Liver (tissue), 3 donors: ENCODE measurements around the gene CYP4V2.

Experiments
- ATF3 ChIP-seq: IDR thresholded peaks from 2 replicates; pipeline ENCODE4 v1.6.1; 2016; ENCODE audit warnings: antibody characterized with exemption
- CTCF ChIP-seq: fragments of 150-350 bp; IDR thresholded peaks from 2 replicates; pipeline ENCODE4 v1.5.1; 2017; ENCODE audit warnings: improper control_type of control experiment, low read depth, low read length; ENCODE audit not compliant: missing input control
- HNF4G ChIP-seq: IDR thresholded peaks from 2 replicates; pipeline ENCODE4 v1.6.1; 2016; ENCODE audit warnings: antibody characterized with exemption
- JUND ChIP-seq, 2 donors: IDR thresholded peaks; 2 replicates each; pipeline ENCODE4 v1.6.1; 2016; ENCODE audit warnings: antibody characterized with exemption in 2 of 2
- MAX ChIP-seq: IDR thresholded peaks from 2 replicates; pipeline ENCODE4 v1.6.1; 2016; ENCODE audit warnings: antibody characterized with exemption
- RXRA ChIP-seq, 2 donors: IDR thresholded peaks; 2 replicates each; pipeline ENCODE4 v1.6.1; 2017 to 2018; ENCODE audit warnings: antibody characterized with exemption in 2 of 2, mild to moderate bottlenecking in 1 of 2
- SP1 ChIP-seq: IDR thresholded peaks from 2 replicates; pipeline ENCODE4 v1.6.1; 2018; ENCODE audit warnings: antibody characterized with exemption, mild to moderate bottlenecking
- TAF1 ChIP-seq: conservative IDR thresholded peaks from 2 replicates; pipeline ENCODE4 v1.6.1; 2016; ENCODE audit warnings: antibody characterized with exemption, mild to moderate bottlenecking
- YY1 ChIP-seq: IDR thresholded peaks from 2 replicates; pipeline ENCODE4 v1.6.1; 2016; ENCODE audit warnings: antibody characterized with exemption, mild to moderate bottlenecking
- donor health status: healthy.
- donor health status: healthy.

- TF ChIP-seq SP1 (no peak), CTCF (no peak), TAF1 (no peak), RXRA (IDR thresholded peaks at IDR 0.05) (no peak), HNF4G (no peak), MAX (no peak), YY1 (no peak), JUND (IDR thresholded peaks at IDR 0.05) (no peak), ATF3 (no peak)
Measured at GRCh38 chr4:186169333-186169944, 21.9 kb upstream of the CYP4V2 start.
